ENCODE measurements around the gene PRKN. TPM values are rescaled to one million over a fixed set of nuclear protein-coding genes. Genes with fewer than 3 reads are reported as not detected.

Gene PRKN
- total RNA-seq, 1 experiment from 2014 or later, result 0.34 TPM

GRCh38 chr6:161761966-161762365, 965.6 kb downstream of the PRKN start:
- TF ChIP-seq CTCF (IDR thresholded peaks at IDR 0.05; ENCODE audit: insufficient read depth in 1 of 2, low read depth in 1 of 2, low read length in 1 of 2, severe bottlenecking in 1 of 2, unreplicated experiment in 1 of 2), result no peak
- ChIA-PET CTCF (no interaction called here), POLR2A (no interaction called here)
- intact Hi-C loops (cut with micrococcal nuclease; ENCODE audit: unreplicated experiment), result no loop called here
- no peaks in the 10 kb centered on the region for H3K36me3 ChIP-seq (ENCODE audit: control insufficient read depth, insufficient read depth, low read length)
- no peaks in the 10 kb centered on the region for H3K9me3 ChIP-seq
- Mint-ChIP-seq H3K4me3 (ENCODE audit: unreplicated experiment) (no peak overlapping the region), H3K9me3 (ENCODE audit: unreplicated experiment) (no peaks in the 10 kb centered on the region), H3K27ac (ENCODE audit: unreplicated experiment) (no peak overlapping the region), H3K36me3 (ENCODE audit: insufficient read depth, unreplicated experiment) (no peaks in the 10 kb centered on the region), H3K4me1 (ENCODE audit: low read depth, unreplicated experiment) (no peaks in the 10 kb centered on the region), H3K27me3 (ENCODE audit: insufficient read depth, unreplicated experiment) (peaks cover 11% of the 10 kb centered on the region)
- H3K4me1 ChIP-seq, result no peaks in the 10 kb centered on the region
- BruUV-seq (replicated peaks), result no TSS peak
- no peak overlapping the region for H3K4me3 ChIP-seq (ENCODE audit: low read depth, low read length)
- DNase-seq, result no peak
- no peaks in the 10 kb centered on the region for H3K27me3 ChIP-seq (replicated peaks; ENCODE audit: control insufficient read depth, insufficient read depth, low read length)

- H3K27me3 ChIP-seq (replicated peaks; ENCODE audit: control insufficient read depth, insufficient read depth, low read length), result no peaks in the 10 kb centered on the region
- no peaks in the 10 kb centered on the region for H3K36me3 ChIP-seq (ENCODE audit: control insufficient read depth, insufficient read depth, low read length)
- Mint-ChIP-seq H3K4me3 (ENCODE audit: unreplicated experiment) (no peak overlapping the region), H3K9me3 (ENCODE audit: unreplicated experiment) (no peaks in the 10 kb centered on the region), H3K36me3 (ENCODE audit: insufficient read depth, unreplicated experiment) (no peaks in the 10 kb centered on the region), H3K27me3 (ENCODE audit: insufficient read depth, unreplicated experiment) (peaks cover 3% of the 10 kb centered on the region), H3K4me1 (ENCODE audit: low read depth, unreplicated experiment) (no peaks in the 10 kb centered on the region), H3K27ac (ENCODE audit: unreplicated experiment) (no peak overlapping the region)
- BruUV-seq (replicated peaks), result no TSS peak
- DNase-seq, result no peak
- intact Hi-C loops (cut with micrococcal nuclease; ENCODE audit: unreplicated experiment), result no loop called here
- H3K9me3 ChIP-seq, result no peaks in the 10 kb centered on the region
- TF ChIP-seq CTCF (IDR thresholded peaks at IDR 0.05; ENCODE audit: insufficient read depth in 1 of 2, low read depth in 1 of 2, low read length in 1 of 2, severe bottlenecking in 1 of 2, unreplicated experiment in 1 of 2), result no peak
- POLR2A ChIA-PET, result no interaction called here
- no peak overlapping the region for H3K4me3 ChIP-seq (ENCODE audit: low read depth, low read length)
- CTCF ChIA-PET, result no interaction called here
- H3K4me1 ChIP-seq, result peaks cover 8% of the 10 kb centered on the region; the same call in 1 of the 2 replicates
Measured at GRCh38 chr6:161755080-161755479, 972.5 kb downstream of the PRKN start.

DNA sequence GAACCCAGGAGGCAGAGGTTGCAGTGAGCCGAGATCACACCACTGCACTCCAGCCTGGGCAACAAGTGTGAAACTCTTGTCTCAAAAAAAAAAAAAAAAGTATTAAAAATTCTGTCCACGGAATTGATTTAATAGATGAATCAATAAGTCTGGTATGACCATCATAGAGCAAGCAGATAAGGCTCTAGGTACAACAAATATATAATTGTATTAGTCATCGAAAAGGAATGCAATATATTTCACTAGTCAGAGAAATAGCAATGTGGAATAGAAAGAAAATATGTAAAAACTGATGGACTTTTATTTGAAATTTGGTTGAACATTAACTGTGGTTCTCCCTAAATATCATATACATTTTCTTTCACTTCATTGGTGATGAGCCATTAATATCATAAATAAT, 976.9 kb downstream of the PRKN start:
- BruUV-seq (replicated peaks), result no TSS peak
- H3K9me3 ChIP-seq, result no peaks in the 10 kb centered on the region
- no peaks in the 10 kb centered on the region for H3K27me3 ChIP-seq (replicated peaks; ENCODE audit: control insufficient read depth, insufficient read depth, low read length)
- DNase-seq, result no peak
- no peak overlapping the region for H3K4me3 ChIP-seq (ENCODE audit: low read depth, low read length)
- H3K36me3 Mint-ChIP-seq (ENCODE audit: insufficient read depth, unreplicated experiment), result no peaks in the 10 kb centered on the region
- CTCF ChIA-PET, result no interaction called here
- peaks cover 8% of the 10 kb centered on the region; the same call in 1 of the 2 replicates for H3K4me1 ChIP-seq
- POLR2A ChIA-PET, result no interaction called here
- no peaks in the 10 kb centered on the region for H3K9me3 Mint-ChIP-seq (ENCODE audit: unreplicated experiment)
- no peak overlapping the region for H3K27ac Mint-ChIP-seq (ENCODE audit: unreplicated experiment)
- no peak overlapping the region for H3K4me3 Mint-ChIP-seq (ENCODE audit: unreplicated experiment)
- no peak for TF ChIP-seq CTCF (IDR thresholded peaks at IDR 0.05; ENCODE audit: insufficient read depth in 1 of 2, low read depth in 1 of 2, low read length in 1 of 2, severe bottlenecking in 1 of 2, unreplicated experiment in 1 of 2)
- no peaks in the 10 kb centered on the region for H3K4me1 Mint-ChIP-seq (ENCODE audit: low read depth, unreplicated experiment)
- H3K36me3 ChIP-seq (ENCODE audit: control insufficient read depth, insufficient read depth, low read length), result no peaks in the 10 kb centered on the region
- intact Hi-C loops (cut with micrococcal nuclease; ENCODE audit: unreplicated experiment), result no loop called here
- peaks cover 3% of the 10 kb centered on the region for H3K27me3 Mint-ChIP-seq (ENCODE audit: insufficient read depth, unreplicated experiment)
